ENCODE measurements around the gene FARS2.

Gene FARS2

GRCh38 chr6:5632348-5632935, 371.1 kb downstream of the FARS2 start:
- no peak for TF ChIP-seq CTCF (IDR thresholded peaks at IDR 0.05)
- H3K4me3 ChIP-seq, result no peak overlapping the region
- no peak for DNase-seq (ENCODE audit: low spot score)
- H3K27ac ChIP-seq, result no peak overlapping the region

- H3K4me3 ChIP-seq, result no peak overlapping the region
- no peak overlapping the region for H3K27ac ChIP-seq
- no peak for TF ChIP-seq CTCF (IDR thresholded peaks at IDR 0.05)
- no peak for DNase-seq (ENCODE audit: low spot score)
Measured at GRCh38 chr6:5634525-5634924, 373.2 kb downstream of the FARS2 start.

GRCh38 chr6:5636210-5637030, 375.1 kb downstream of the FARS2 start:
- H3K27ac ChIP-seq, result no peak overlapping the region
- TF ChIP-seq CTCF (IDR thresholded peaks at IDR 0.05), result no peak
- no peak overlapping the region for H3K4me3 ChIP-seq
- no peak for DNase-seq (ENCODE audit: low spot score)

- H3K4me3 ChIP-seq, result no peak overlapping the region
- no peak for TF ChIP-seq CTCF (IDR thresholded peaks at IDR 0.05)
- no peak for DNase-seq (ENCODE audit: low spot score)
- H3K27ac ChIP-seq, result no peak overlapping the region
Measured at GRCh38 chr6:5637714-5638113, 376.4 kb downstream of the FARS2 start.

GRCh38 chr6:5638666-5639065, 377.4 kb downstream of the FARS2 start:
- DNase-seq (ENCODE audit: low spot score), result no peak
- no peak for TF ChIP-seq CTCF (IDR thresholded peaks at IDR 0.05)
- Histone ChIP-seq H3K27ac (no peak overlapping the region), H3K4me3 (no peak overlapping the region)

- no peak for DNase-seq (ENCODE audit: low spot score)
- TF ChIP-seq CTCF (IDR thresholded peaks at IDR 0.05), result no peak
- no peak overlapping the region for H3K27ac ChIP-seq
- no peak overlapping the region for H3K4me3 ChIP-seq
Measured at GRCh38 chr6:5639193-5639592, 377.9 kb downstream of the FARS2 start.

GRCh38 chr6:5640614-5641013, 379.3 kb downstream of the FARS2 start:
- TF ChIP-seq CTCF (IDR thresholded peaks at IDR 0.05), result no peak
- no peak for DNase-seq (ENCODE audit: low spot score)
- Histone ChIP-seq H3K4me3 (no peak overlapping the region), H3K27ac (no peak overlapping the region)

Data from coronary artery (tissue), 2 donors.